ENCODE results near the gene OR4C46.
"Not testable (repeated sequence)": the region's sequence is repeated elsewhere in the genome, so short reads cannot be mapped to it uniquely, and the experiment has no call there.

OR4C46 gene

DNA sequence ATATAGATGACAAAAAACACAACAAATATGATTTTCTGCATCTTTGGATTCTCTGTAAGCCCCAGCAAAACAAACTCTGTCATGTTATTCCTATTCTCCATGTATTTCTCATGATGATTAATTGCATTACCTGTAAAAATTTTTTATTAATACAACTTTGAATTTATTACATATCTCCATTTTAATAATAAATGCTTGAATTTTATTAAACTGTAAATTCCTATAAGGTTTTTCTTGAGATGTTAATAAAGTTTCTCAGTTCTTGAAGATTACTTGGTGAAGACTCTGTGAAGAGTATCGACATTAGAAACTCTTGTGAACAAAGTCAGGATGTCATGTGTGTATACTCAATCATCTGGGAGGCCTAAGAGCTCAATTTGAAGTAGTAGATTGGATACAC lies at the start of gene OR4C46:
TSS of gene OR4C46 (minus strand) at position 101 of the 400 bp plus-strand sequence. CDS start at position 101, 0 bp downstream.
- Mint-ChIP-seq H3K9me3 (peaks cover 33% of the 10 kb centered on the region), H3K4me3 (no peak within 1 kb of the TSS), H3K27me3 (no peaks in the 10 kb centered on the region), H3K4me1 (no peaks in the 10 kb centered on the region), H3K36me3 (ENCODE audit: insufficient read depth) (no peaks in the 10 kb centered on the region), H3K27ac (ENCODE audit: low read depth) (no peak within 1 kb of the TSS)
- no peak for ATAC-seq (replicated peaks; ENCODE audit: extremely low read depth, poor library complexity, severe bottlenecking)
- no peak for DNase-seq (ENCODE audit: low spot score in 2 of 2)

DNA sequence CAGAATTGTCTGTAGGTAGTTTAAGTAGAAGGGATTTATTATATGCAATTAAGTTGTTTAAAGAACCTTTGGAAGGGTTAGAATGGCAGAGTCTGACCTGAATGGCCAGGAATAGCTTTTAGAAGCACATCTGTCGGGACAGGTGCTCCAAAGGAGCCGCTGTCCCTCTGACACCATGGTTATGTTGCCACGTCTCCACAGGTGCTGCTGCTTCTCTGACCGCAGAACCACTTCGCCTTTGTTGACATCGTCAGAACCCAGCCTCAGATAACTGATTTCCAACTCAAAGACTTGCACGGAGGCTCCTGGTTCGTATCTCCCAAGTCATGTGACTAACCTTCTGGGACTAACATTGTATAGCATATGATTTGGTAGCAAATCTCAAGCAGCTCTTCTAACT lies 41.8 kb upstream of the OR4C46 start:
- not testable (repeated sequence) for H3K36me3 Mint-ChIP-seq (ENCODE audit: insufficient read depth)

DNA sequence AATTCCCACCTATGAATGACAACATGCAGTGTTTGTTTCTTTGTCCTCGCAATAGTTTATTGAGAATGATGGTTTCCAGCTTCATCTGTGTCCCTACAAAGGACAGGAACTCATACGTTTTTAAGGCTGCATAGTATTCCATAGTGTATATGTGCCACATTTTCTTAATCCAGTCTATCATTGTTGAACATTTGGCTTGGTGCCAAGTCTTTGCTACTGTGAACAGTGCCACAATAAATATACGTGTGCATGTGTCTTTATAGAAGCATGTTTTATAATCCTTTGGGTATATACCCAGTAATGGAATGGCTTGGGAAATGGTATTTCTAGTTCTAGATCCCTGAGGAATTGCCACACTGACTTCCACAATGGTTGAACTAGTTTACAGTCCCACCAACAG lies 42.4 kb downstream of the OR4C46 start:
- not testable (repeated sequence) for ATAC-seq (replicated peaks; ENCODE audit: extremely low read depth, poor library complexity, severe bottlenecking); H3K4me3 Mint-ChIP-seq; H3K27ac Mint-ChIP-seq (ENCODE audit: low read depth); H3K27me3 Mint-ChIP-seq; DNase-seq (ENCODE audit: low spot score in 2 of 2); H3K4me1 Mint-ChIP-seq; H3K36me3 Mint-ChIP-seq (ENCODE audit: insufficient read depth)
- peaks cover 45% of the 10 kb centered on the region for H3K9me3 Mint-ChIP-seq

More for the DNA sequence above, 41.8 kb upstream of the OR4C46 start:
- not testable (repeated sequence) for H3K27ac Mint-ChIP-seq (ENCODE audit: low read depth); H3K27me3 Mint-ChIP-seq; H3K4me1 Mint-ChIP-seq; H3K4me3 Mint-ChIP-seq; ATAC-seq (replicated peaks; ENCODE audit: extremely low read depth, poor library complexity, severe bottlenecking); DNase-seq (ENCODE audit: low spot score in 2 of 2)
- peaks cover 25% of the 10 kb centered on the region for H3K9me3 Mint-ChIP-seq

DNA sequence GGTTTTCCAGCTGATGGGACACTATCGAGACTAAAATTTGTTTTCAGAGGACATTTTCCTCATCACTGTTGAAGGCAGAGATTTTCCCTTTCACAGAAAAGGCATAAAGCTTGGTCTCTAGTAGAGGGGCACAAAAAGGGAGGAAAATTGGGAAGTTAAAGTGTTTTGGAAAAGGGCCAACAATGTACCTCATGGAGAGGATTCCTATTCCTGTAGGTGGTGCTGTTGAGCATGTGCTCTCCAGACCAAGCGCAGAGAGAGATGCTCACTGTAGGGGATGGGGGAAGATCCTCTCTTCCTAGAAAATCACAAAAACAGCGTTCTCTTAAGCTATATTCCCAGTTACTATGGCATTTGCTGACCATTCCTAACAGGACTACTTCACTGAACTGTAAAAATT lies 44.9 kb downstream of the OR4C46 start:
- H3K27me3 Mint-ChIP-seq, result no peaks in the 10 kb centered on the region
- H3K9me3 Mint-ChIP-seq, result peaks cover 27% of the 10 kb centered on the region
- DNase-seq (ENCODE audit: low spot score in 2 of 2) (no peak), ATAC-seq (replicated peaks; ENCODE audit: extremely low read depth, poor library complexity, severe bottlenecking) (no peak)
- H3K36me3 Mint-ChIP-seq (ENCODE audit: insufficient read depth), result peaks cover 1% of the 10 kb centered on the region
- H3K27ac Mint-ChIP-seq (ENCODE audit: low read depth), result no peak overlapping the region
- H3K4me3 Mint-ChIP-seq, result no peak overlapping the region
- H3K4me1 Mint-ChIP-seq, result no peaks in the 10 kb centered on the region

DNA sequence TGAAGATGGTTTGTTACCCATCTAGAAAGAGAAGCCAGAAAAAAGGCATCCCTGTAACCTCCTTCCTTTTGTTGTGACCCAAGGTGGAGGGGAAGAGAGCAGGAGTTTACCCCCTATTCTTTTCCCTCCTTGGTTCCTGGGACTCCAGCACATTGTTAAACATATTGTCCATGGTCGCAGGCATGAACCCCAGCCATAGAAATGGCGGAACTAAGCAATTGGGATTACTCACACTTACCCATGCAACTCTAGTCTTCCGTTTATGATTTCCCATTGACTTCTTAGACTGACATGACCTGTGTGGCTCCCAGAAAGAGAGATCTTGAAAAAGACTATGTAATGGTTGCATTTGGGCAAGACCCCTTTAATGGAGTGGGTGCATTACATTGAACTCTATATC lies 45.4 kb downstream of the OR4C46 start:
- H3K4me1 Mint-ChIP-seq, result no peaks in the 10 kb centered on the region
- DNase-seq (ENCODE audit: low spot score in 2 of 2) (no peak), ATAC-seq (replicated peaks; ENCODE audit: extremely low read depth, poor library complexity, severe bottlenecking) (no peak)
- peaks cover 28% of the 10 kb centered on the region for H3K9me3 Mint-ChIP-seq
- peaks cover 1% of the 10 kb centered on the region for H3K36me3 Mint-ChIP-seq (ENCODE audit: insufficient read depth)
- H3K4me3 Mint-ChIP-seq, result no peak overlapping the region
- no peaks in the 10 kb centered on the region for H3K27me3 Mint-ChIP-seq
- H3K27ac Mint-ChIP-seq (ENCODE audit: low read depth), result no peak overlapping the region

Data from central memory CD8-positive, alpha-beta T cell (primary cell).